Stimulated activated naive CD8-positive, alpha-beta T cell treated with anti-CD3 and anti-CD28 coated beads, Interleukin-15, Interleukin-2, amounts not matched to agents 100 ng/mL and 50 ng/mL, for 24 hours (primary cell): ENCODE data around the gene FIZ1.
"Not testable (repeated sequence)": the region's sequence is repeated elsewhere in the genome, so short reads cannot be mapped to it uniquely, and the experiment has no call there.

Source experiments
- H3K27ac Mint-ChIP-seq: one replicate; pipeline ENCODE4 v1.8.0; 2021; ENCODE audit warnings: mild to moderate bottlenecking, mixed read lengths
- H3K27me3 Mint-ChIP-seq: one replicate; pipeline ENCODE4 v1.8.0; 2021; ENCODE audit warnings: mixed read lengths
- H3K36me3 Mint-ChIP-seq: one replicate; pipeline ENCODE4 v1.8.0; 2021; ENCODE audit warnings: low read depth, mixed read lengths
- H3K4me1 Mint-ChIP-seq: one replicate; pipeline ENCODE4 v1.8.0; 2021; ENCODE audit warnings: low read depth, mixed read lengths
- H3K4me3 Mint-ChIP-seq: one replicate; pipeline ENCODE4 v1.8.0; 2021; ENCODE audit warnings: mild to moderate bottlenecking, mixed read lengths
- H3K9me3 Mint-ChIP-seq: one replicate; pipeline ENCODE4 v1.8.0; 2021; ENCODE audit warnings: mixed read lengths

Gene FIZ1

GRCh38 chr19:55598034-55598433, 1.3 kb downstream of the FIZ1 start:
- H3K27ac Mint-ChIP-seq = no peak overlapping the region
- H3K9me3 Mint-ChIP-seq = no peaks in the 10 kb centered on the region
- peaks cover 41% of the 10 kb centered on the region for H3K36me3 Mint-ChIP-seq
- no peak overlapping the region for H3K4me3 Mint-ChIP-seq
- no peaks in the 10 kb centered on the region for H3K27me3 Mint-ChIP-seq
- H3K4me1 Mint-ChIP-seq = peaks cover 25% of the 10 kb centered on the region

GRCh38 chr19:55597501-55597921, 1.8 kb downstream of the FIZ1 start:
- H3K27me3 Mint-ChIP-seq = no peaks in the 10 kb centered on the region
- peaks cover 41% of the 10 kb centered on the region for H3K36me3 Mint-ChIP-seq
- H3K4me3 Mint-ChIP-seq = no peak overlapping the region
- H3K9me3 Mint-ChIP-seq = no peaks in the 10 kb centered on the region
- H3K27ac Mint-ChIP-seq = no peak overlapping the region
- H3K4me1 Mint-ChIP-seq = peaks cover 25% of the 10 kb centered on the region

GRCh38 chr19:55596304-55596703, 3.0 kb downstream of the FIZ1 start:
- no peak overlapping the region for H3K27ac Mint-ChIP-seq
- no peaks in the 10 kb centered on the region for H3K9me3 Mint-ChIP-seq
- H3K4me3 Mint-ChIP-seq = no peak overlapping the region
- H3K27me3 Mint-ChIP-seq = no peaks in the 10 kb centered on the region
- H3K36me3 Mint-ChIP-seq = peaks cover 46% of the 10 kb centered on the region
- H3K4me1 Mint-ChIP-seq = peaks cover 20% of the 10 kb centered on the region

- H3K27ac Mint-ChIP-seq = no peak overlapping the region
- no peak overlapping the region for H3K4me3 Mint-ChIP-seq
- no peaks in the 10 kb centered on the region for H3K9me3 Mint-ChIP-seq
- H3K36me3 Mint-ChIP-seq = peaks cover 46% of the 10 kb centered on the region
- H3K4me1 Mint-ChIP-seq = peaks cover 14% of the 10 kb centered on the region
- H3K27me3 Mint-ChIP-seq = no peaks in the 10 kb centered on the region
These were observed 4.2 kb downstream of the FIZ1 start for GRCh38 chr19:55594996-55595545.

DNA sequence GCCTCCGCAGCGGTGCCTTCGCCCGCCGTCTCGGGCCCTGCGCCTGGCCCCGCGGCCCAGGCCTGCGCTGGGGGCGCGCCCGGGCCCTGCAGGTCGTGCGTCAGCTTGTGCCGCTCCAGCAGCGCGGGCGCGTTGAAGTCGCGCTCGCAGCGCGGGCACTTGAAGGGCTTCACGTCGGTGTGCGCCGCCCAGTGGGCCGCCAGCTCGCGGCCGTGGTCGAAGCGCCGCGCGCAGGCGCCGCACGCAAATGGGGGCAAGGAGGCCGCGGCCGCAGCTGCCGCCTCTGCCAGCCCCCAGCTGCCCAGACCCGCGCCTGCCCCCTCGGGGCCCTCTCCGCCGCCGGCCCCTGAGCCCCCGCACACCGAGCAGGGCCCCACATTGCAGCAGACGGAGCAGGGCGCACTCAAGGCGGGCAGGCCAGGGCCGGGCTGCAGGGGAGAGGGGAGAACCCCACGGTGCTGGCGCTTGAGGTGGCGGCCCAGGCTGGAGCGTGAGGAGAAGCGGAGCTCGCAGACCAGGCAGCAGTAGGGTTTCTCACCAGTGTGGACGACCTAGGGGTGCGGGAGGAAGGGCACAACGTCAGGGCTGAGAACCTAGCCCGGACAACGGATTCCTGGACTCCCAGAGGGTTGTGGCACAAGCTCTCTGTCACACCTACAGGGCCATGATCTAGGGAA, 6.1 kb downstream of the FIZ1 start:
- Mint-ChIP-seq H3K27ac (no peak overlapping the region), H3K4me1 (peaks cover 8% of the 10 kb centered on the region), H3K9me3 (no peaks in the 10 kb centered on the region), H3K36me3 (peaks cover 40% of the 10 kb centered on the region), H3K4me3 (no peak overlapping the region), H3K27me3 (no peaks in the 10 kb centered on the region)

- Mint-ChIP-seq H3K36me3 (peaks cover 36% of the 10 kb centered on the region), H3K9me3 (no peaks in the 10 kb centered on the region), H3K4me3 (no peak overlapping the region), H3K27ac (no peak overlapping the region), H3K4me1 (peaks cover 5% of the 10 kb centered on the region), H3K27me3 (no peaks in the 10 kb centered on the region)
These were observed 6.8 kb downstream of the FIZ1 start for GRCh38 chr19:55592391-55593090.

GRCh38 chr19:55591555-55591954, 7.8 kb downstream of the FIZ1 start:
- Mint-ChIP-seq H3K27me3 (no peaks in the 10 kb centered on the region), H3K4me1 (peaks cover 10% of the 10 kb centered on the region), H3K27ac (no peak overlapping the region), H3K4me3 (no peak overlapping the region), H3K36me3 (peaks cover 29% of the 10 kb centered on the region), H3K9me3 (no peaks in the 10 kb centered on the region)

DNA sequence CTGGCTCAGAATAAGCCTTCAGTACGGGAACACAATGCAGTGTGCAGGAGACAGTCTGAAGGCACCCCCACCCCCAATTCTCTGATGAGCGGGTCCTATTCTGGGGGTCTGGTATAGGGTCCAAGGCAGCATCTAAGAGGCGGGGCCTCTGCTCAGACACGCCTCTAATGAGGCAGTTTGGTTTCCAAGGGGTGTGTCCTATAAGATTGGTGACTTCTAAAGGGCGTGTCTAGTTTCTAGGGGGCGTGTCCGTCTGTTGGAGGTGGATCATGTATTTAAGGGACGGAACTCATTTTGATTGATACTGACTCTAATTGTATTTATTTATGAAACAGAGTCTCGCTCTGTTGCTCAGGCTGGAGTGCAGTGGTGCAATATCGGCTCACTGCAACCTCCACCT, 8.7 kb downstream of the FIZ1 start:
- Mint-ChIP-seq H3K27me3 (no peaks in the 10 kb centered on the region), H3K4me3 (no peak overlapping the region), H3K36me3 (peaks cover 19% of the 10 kb centered on the region), H3K9me3 (no peaks in the 10 kb centered on the region), H3K27ac (no peak overlapping the region), H3K4me1 (peaks cover 20% of the 10 kb centered on the region)

GRCh38 chr19:55590109-55590508, 9.2 kb downstream of the FIZ1 start:
- H3K4me1 Mint-ChIP-seq = peaks cover 25% of the 10 kb centered on the region
- no peak overlapping the region for H3K27ac Mint-ChIP-seq
- no peaks in the 10 kb centered on the region for H3K9me3 Mint-ChIP-seq
- H3K4me3 Mint-ChIP-seq = no peak overlapping the region
- peaks cover 14% of the 10 kb centered on the region for H3K36me3 Mint-ChIP-seq
- H3K27me3 Mint-ChIP-seq = no peaks in the 10 kb centered on the region

GRCh38 chr19:55588738-55589137, 10.6 kb downstream of the FIZ1 start:
- H3K9me3 Mint-ChIP-seq = no peaks in the 10 kb centered on the region
- no peak overlapping the region for H3K27ac Mint-ChIP-seq
- H3K36me3 Mint-ChIP-seq = peaks cover 8% of the 10 kb centered on the region
- H3K27me3 Mint-ChIP-seq = no peaks in the 10 kb centered on the region
- H3K4me3 Mint-ChIP-seq = peak overlapping the region; percentile 39
- peaks cover 25% of the 10 kb centered on the region for H3K4me1 Mint-ChIP-seq

DNA sequence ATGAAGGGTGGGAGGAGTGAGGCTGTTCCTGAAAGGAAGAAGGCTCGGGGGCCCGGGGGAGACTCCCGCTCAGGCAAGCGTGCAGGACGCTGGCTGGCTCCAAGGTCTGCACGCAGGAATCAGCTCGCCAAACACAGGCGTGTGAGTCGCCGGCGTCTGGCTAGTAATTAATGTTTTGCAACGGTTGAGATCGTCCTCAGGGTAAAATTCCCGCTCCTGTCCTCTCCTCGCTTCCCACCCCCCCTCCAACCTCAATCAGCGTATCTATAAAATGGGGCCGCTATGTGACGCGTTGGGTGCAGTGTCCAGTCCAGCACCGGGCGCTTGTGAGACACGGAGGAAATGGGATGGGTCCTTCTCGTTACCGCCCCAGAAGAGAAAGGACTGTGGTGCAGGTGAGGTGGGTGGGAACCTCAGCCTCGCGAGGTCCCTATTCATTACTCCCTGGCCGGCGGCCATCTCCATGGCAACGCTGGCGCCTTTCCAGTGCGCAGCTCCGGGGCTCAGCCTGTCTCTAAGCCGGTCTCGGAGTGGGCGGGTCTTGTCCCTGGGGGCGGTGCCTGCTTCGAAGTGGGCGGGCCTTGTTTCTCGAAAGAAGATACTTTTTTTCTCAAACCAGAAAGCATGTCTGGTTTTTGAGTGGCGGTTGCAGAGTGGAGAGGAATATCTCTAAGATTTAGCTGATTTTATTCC, 12.2 kb downstream of the FIZ1 start:
- Mint-ChIP-seq H3K27ac (peak overlapping the region; percentile 52), H3K4me3 (peak overlapping the region; percentile 83), H3K4me1 (peaks cover 28% of the 10 kb centered on the region), H3K36me3 (peaks cover 5% of the 10 kb centered on the region), H3K27me3 (no peaks in the 10 kb centered on the region), H3K9me3 (no peaks in the 10 kb centered on the region)

DNA sequence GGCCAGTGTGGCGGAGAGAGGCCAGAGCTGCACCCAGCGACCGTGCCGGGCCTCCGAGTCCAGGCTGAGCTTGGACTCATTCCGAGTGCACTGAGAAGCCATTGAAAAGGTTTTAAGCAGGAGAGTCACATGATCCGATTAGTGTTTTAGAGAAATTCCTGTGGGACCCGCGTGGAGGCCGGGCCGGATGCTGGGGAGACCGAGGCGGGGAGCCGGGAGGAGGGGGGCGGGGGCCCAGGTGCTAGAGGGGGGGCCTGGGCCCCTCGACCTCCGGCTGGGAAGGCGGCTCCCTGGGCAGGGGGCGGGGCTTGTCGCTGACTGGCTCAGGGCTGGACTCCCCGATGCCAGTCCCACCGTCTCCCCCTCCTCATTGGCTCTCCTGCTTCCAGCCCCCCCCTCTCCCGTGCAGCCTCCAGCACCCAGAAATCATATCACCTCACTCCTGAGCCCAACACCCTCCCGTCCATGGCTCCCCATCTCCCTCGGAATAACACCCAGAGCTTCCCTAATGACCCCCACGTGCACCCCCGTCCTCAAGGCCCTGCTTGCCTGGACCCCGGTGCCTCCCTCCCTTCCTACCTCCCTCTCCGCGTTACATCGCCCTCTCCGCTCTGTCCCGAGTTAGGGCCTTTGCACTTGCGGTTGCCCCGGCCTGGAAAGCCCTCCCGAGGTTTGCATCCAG, 13.5 kb downstream of the FIZ1 start:
- Mint-ChIP-seq H3K9me3 (no peaks in the 10 kb centered on the region), H3K4me1 (peaks cover 39% of the 10 kb centered on the region), H3K27ac (peak overlapping the region; percentile 55), H3K36me3 (no peaks in the 10 kb centered on the region), H3K4me3 (peak overlapping the region; percentile 54), H3K27me3 (no peaks in the 10 kb centered on the region)

GRCh38 chr19:55584871-55585270, 14.4 kb downstream of the FIZ1 start:
- Mint-ChIP-seq H3K9me3 (no peaks in the 10 kb centered on the region), H3K27ac (no peak overlapping the region), H3K4me1 (peaks cover 43% of the 10 kb centered on the region), H3K36me3 (peaks cover under 1% of the 10 kb centered on the region), H3K27me3 (no peaks in the 10 kb centered on the region), H3K4me3 (no peak overlapping the region)

DNA sequence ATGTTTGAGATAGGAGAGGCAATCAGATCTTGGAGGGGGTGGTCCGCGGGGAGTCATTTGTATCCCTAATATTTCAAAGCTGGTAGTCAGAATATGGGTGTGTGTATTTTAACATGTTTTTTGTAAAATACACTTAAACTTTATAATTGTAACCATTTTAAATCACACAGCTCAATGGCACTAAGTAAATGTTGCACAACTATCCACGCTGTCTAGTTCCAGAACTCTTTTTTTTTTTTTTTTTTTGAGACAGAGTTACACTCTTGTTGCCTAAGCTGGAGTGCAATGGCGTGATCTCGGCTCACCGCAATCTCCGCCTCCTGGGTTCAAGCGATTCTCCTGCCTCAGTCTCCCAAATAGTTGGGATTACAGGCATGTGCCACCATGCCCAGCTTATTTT, 15.4 kb downstream of the FIZ1 start:
- not testable (repeated sequence) for H3K9me3 Mint-ChIP-seq

DNA sequence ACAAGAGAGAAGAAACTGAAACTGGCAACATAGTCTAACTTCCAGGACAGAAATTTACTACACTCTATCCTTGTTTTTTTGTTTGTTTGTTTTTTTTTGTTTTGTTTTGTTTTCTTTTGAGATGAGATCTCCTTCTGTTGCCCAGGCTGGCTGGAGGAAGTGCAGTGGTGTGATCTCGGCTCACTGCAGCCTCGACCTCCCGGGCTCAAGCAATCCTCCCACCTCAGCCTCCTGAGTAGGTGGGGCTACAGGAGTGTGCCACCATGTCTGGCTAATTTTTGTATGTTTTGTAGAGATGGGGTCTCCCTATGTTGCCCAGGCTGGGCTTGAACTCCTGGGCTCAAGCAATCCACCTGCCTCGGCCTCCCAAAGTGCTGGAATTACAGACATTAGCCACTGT, 17.0 kb downstream of the FIZ1 start:
- H3K27me3 Mint-ChIP-seq, H3K27ac Mint-ChIP-seq: not testable (repeated sequence)

More for the DNA sequence above, 15.4 kb downstream of the FIZ1 start:
- not testable (repeated sequence) for H3K27ac Mint-ChIP-seq, H3K27me3 Mint-ChIP-seq, H3K4me3 Mint-ChIP-seq, H3K36me3 Mint-ChIP-seq
- H3K4me1 Mint-ChIP-seq = peaks cover 47% of the 10 kb centered on the region

More for the DNA sequence above, 17.0 kb downstream of the FIZ1 start:
- peaks cover 44% of the 10 kb centered on the region for H3K4me1 Mint-ChIP-seq
- H3K4me3 Mint-ChIP-seq, H3K36me3 Mint-ChIP-seq, H3K9me3 Mint-ChIP-seq: not testable (repeated sequence)
